ENCODE measurements around the gene FARS2.

The FARS2 gene

GRCh38 chr6:5442319-5442718 is 181.0 kb downstream of the FARS2 start:
- no peak for TF ChIP-seq CTCF (IDR thresholded peaks at IDR 0.05; ENCODE audit: low read depth, low read length, missing control alignments)
- H3K4me3 ChIP-seq (replicated peaks; ENCODE audit: low read depth, low read length): no peak overlapping the region
- DNase-seq (ENCODE audit: extremely low read depth, low read depth): no peak

GRCh38 chr6:5442916-5443315 is 181.6 kb downstream of the FARS2 start:
- TF ChIP-seq CTCF (IDR thresholded peaks at IDR 0.05; ENCODE audit: low read depth, low read length, missing control alignments): no peak
- no peak overlapping the region for H3K4me3 ChIP-seq (replicated peaks; ENCODE audit: low read depth, low read length)
- DNase-seq (ENCODE audit: extremely low read depth, low read depth): no peak

GRCh38 chr6:5443491-5443890 is 182.2 kb downstream of the FARS2 start:
- DNase-seq (ENCODE audit: extremely low read depth, low read depth): no peak
- no peak for TF ChIP-seq CTCF (IDR thresholded peaks at IDR 0.05; ENCODE audit: low read depth, low read length, missing control alignments)
- no peak overlapping the region for H3K4me3 ChIP-seq (replicated peaks; ENCODE audit: low read depth, low read length)

GRCh38 chr6:5446362-5447075 is 185.2 kb downstream of the FARS2 start:
- no peak overlapping the region for H3K4me3 ChIP-seq (replicated peaks; ENCODE audit: low read depth, low read length)
- DNase-seq (ENCODE audit: extremely low read depth, low read depth): no peak
- no peak for TF ChIP-seq CTCF (IDR thresholded peaks at IDR 0.05; ENCODE audit: low read depth, low read length, missing control alignments)

GRCh38 chr6:5447921-5448320 is 186.6 kb downstream of the FARS2 start:
- no peak overlapping the region for H3K4me3 ChIP-seq (replicated peaks; ENCODE audit: low read depth, low read length)
- TF ChIP-seq CTCF (IDR thresholded peaks at IDR 0.05; ENCODE audit: low read depth, low read length, missing control alignments): no peak
- DNase-seq (ENCODE audit: extremely low read depth, low read depth): no peak

- TF ChIP-seq CTCF (IDR thresholded peaks at IDR 0.05; ENCODE audit: low read depth, low read length, missing control alignments): no peak
- H3K4me3 ChIP-seq (replicated peaks; ENCODE audit: low read depth, low read length): no peak overlapping the region
These were observed 188.8 kb downstream of the FARS2 start for GRCh38 chr6:5450073-5450472.

GRCh38 chr6:5453546-5453945 is 192.2 kb downstream of the FARS2 start:
- H3K4me3 ChIP-seq (replicated peaks; ENCODE audit: low read depth, low read length): no peak overlapping the region
- no peak for TF ChIP-seq CTCF (IDR thresholded peaks at IDR 0.05; ENCODE audit: low read depth, low read length, missing control alignments)
- no peak for DNase-seq (ENCODE audit: extremely low read depth, low read depth)

More at GRCh38 chr6:5450073-5450472, 188.8 kb downstream of the FARS2 start:
- no peak for DNase-seq (ENCODE audit: extremely low read depth, low read depth)
